ENCODE data around the gene DNAH1.

The DNAH1 gene

DNA sequence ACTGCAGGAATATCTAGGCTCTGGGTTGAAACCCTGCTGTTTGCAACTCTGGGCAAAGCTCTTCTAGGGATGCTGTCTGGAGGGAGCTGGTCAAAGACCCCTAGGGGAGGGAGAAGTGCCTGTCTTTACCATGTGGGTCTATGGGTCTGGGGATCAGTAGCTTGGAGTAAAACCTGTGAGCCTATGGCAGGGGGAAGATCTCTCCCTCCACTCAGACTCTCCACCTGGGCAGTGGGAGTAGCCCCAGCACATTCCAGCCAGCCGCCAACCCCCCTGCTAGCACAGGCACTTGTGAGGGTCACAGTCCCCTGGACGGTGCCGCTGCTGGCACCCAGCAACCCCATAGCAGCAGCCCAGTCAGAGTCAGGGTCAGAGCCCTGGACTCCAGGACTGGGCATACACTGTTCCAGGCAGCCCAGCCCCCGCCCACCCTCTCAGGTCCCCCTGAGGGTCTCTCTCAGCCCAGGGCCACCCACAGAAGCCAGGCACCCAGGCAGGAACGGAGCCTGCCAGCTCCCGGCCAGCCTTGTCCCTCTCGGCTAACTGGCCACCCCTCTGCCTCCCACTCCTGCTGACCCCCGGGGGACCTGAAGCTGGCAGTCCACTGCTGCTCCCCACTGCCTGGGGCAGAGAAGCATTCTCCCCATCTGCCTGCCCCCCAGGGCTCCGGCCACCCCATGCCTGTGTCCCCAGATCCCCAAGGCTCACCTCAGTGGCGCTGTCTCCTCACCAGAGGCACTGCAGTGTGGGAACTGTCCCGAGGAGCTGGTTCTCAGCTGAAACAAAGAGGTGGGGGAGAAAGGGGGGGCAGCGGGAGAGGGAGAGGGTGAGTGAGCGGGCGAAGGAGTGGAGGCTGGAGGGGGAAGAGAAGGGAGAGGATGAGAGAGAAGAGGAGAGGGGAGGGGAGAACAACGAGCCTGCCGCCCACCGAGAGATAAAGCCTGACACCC, 17.7 kb upstream of the DNAH1 start:
- peaks cover 3% of the 10 kb centered on the region for H3K36me3 Mint-ChIP-seq (ENCODE audit: low read depth)
- TF ChIP-seq, protein P1, sequence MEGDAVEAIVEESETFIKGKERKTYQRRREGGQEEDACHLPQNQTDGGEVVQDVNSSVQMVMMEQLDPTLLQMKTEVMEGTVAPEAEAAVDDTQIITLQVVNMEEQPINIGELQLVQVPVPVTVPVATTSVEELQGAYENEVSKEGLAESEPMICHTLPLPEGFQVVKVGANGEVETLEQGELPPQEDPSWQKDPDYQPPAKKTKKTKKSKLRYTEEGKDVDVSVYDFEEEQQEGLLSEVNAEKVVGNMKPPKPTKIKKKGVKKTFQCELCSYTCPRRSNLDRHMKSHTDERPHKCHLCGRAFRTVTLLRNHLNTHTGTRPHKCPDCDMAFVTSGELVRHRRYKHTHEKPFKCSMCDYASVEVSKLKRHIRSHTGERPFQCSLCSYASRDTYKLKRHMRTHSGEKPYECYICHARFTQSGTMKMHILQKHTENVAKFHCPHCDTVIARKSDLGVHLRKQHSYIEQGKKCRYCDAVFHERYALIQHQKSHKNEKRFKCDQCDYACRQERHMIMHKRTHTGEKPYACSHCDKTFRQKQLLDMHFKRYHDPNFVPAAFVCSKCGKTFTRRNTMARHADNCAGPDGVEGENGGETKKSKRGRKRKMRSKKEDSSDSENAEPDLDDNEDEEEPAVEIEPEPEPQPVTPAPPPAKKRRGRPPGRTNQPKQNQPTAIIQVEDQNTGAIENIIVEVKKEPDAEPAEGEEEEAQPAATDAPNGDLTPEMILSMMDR (IDR thresholded peaks at IDR 0.05; ENCODE audit: unreplicated experiment in 3 of 3), result no peak
- peaks cover 39% of the 10 kb centered on the region for H3K4me1 Mint-ChIP-seq
- peaks cover 3% of the 10 kb centered on the region for H3K27me3 Mint-ChIP-seq (ENCODE audit: low read depth)
- peak overlapping the region; percentile 84 to 88 (median 85) for H3K4me3 Mint-ChIP-seq
- H3K9me3 Mint-ChIP-seq, result no peaks in the 10 kb centered on the region
- H3K27ac Mint-ChIP-seq, result peak overlapping the region; percentile 81 to 89 (median 81)

DNA sequence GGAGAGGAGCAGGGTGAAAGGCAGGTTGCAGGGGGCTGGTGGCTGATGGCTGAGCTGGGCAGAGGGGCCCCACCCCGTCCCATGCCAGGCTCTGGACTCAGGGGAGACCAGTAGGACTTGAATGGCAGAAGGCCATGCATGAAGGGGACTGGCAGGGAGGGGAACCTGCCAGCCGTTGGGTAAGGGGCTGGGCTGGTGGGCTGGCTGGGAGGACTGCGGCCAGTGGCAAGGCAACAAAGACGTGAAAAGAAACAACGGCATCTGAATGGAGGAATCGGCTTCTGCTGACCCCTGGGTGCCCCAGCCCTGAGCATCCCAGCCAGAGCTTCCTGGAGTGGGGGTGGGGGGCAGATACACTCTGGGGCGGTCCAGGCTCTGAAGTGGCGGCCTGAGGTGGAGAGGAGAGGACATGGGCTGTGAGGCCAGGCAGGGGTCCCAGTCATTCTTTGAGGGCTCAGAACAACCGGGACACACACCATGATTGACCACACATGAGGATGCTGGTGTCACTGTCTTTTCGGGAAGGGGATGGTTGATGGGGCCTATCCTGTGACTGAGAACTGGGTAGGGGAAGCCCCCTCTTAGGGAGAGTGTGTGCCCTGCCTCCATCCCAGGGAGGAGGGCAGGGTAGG, 16.8 kb upstream of the DNAH1 start:
- TF ChIP-seq, protein P1 (IDR thresholded peaks at IDR 0.05; ENCODE audit: unreplicated experiment in 3 of 3), result no peak
- Mint-ChIP-seq H3K27me3 (ENCODE audit: low read depth) (peaks cover 4% of the 10 kb centered on the region), H3K9me3 (no peaks in the 10 kb centered on the region), H3K36me3 (ENCODE audit: low read depth) (peaks cover 3% of the 10 kb centered on the region), H3K4me3 (peak overlapping the region; percentile 84 to 88 (median 85)), H3K27ac (peak overlapping the region; percentile 81 to 89 (median 81)), H3K4me1 (peaks cover 39% of the 10 kb centered on the region)

- peak overlapping the region; percentile 81 to 89 (median 81) for H3K27ac Mint-ChIP-seq
- TF ChIP-seq, protein P1 (IDR thresholded peaks at IDR 0.05; ENCODE audit: unreplicated experiment in 3 of 3), result peak; percentile 20 to 30 (median 26)
- peak overlapping the region; percentile 84 to 88 (median 85) for H3K4me3 Mint-ChIP-seq
- H3K4me1 Mint-ChIP-seq, result peaks cover 39% of the 10 kb centered on the region
- H3K36me3 Mint-ChIP-seq (ENCODE audit: low read depth), result peaks cover 3% of the 10 kb centered on the region
- peaks cover 9% of the 10 kb centered on the region for H3K27me3 Mint-ChIP-seq (ENCODE audit: low read depth)
- H3K9me3 Mint-ChIP-seq, result no peaks in the 10 kb centered on the region
Measured at GRCh38 chr3:52299879-52300611, 16.1 kb upstream of the DNAH1 start.

GRCh38 chr3:52302426-52303145, 13.5 kb upstream of the DNAH1 start:
- no peak overlapping the region for H3K27ac Mint-ChIP-seq
- H3K4me1 Mint-ChIP-seq, result peaks cover 29% of the 10 kb centered on the region
- no peaks in the 10 kb centered on the region for H3K36me3 Mint-ChIP-seq (ENCODE audit: low read depth)
- H3K9me3 Mint-ChIP-seq, result no peaks in the 10 kb centered on the region
- H3K27me3 Mint-ChIP-seq (ENCODE audit: low read depth), result peaks cover 17% of the 10 kb centered on the region
- TF ChIP-seq, protein P1 (IDR thresholded peaks at IDR 0.05; ENCODE audit: unreplicated experiment in 3 of 3), result no peak
- no peak overlapping the region for H3K4me3 Mint-ChIP-seq

GRCh38 chr3:52303811-52304210, 12.3 kb upstream of the DNAH1 start:
- Mint-ChIP-seq H3K4me1 (peaks cover 31% of the 10 kb centered on the region), H3K9me3 (no peaks in the 10 kb centered on the region), H3K27ac (peak overlapping the region in 1 of 3 experiments; percentile 28), H3K4me3 (no peak overlapping the region), H3K36me3 (ENCODE audit: low read depth) (no peaks in the 10 kb centered on the region), H3K27me3 (ENCODE audit: low read depth) (peaks cover 21% of the 10 kb centered on the region)
- TF ChIP-seq, protein P1 (IDR thresholded peaks at IDR 0.05; ENCODE audit: unreplicated experiment in 3 of 3), result no peak

All from nephron (organoid).